Measurements from ENCODE around the gene SNAPC3.
A peak's percentile ranks its signal among the peaks of the same experiment; 100 is the strongest.
"Not testable (repeated sequence)": the region's sequence is repeated elsewhere in the genome, so short reads cannot be mapped to it uniquely, and the experiment has no call there.

Gene SNAPC3

GRCh38 chr9:15422372-15423230 is at the start of gene SNAPC3:
SNAPC3 (plus strand) TSS chr9:15422876; CDS start chr9:15422880, 4 bp downstream.
- peak; percentile 87 for DNase-seq (ENCODE audit: low read depth)
- peak within 1 kb of the TSS; percentile 99 for H3K4me3 ChIP-seq (ENCODE audit: low read depth, low read length)

GRCh38 chr9:15373881-15374280 is 48.8 kb upstream of the SNAPC3 start:
- H3K4me3 ChIP-seq (ENCODE audit: low read depth, low read length): no peak overlapping the region
- no peak for DNase-seq (ENCODE audit: low read depth)

GRCh38 chr9:15374310-15374709 is 48.4 kb upstream of the SNAPC3 start:
- no peak for DNase-seq (ENCODE audit: low read depth)

GRCh38 chr9:15374825-15375224 is 47.9 kb upstream of the SNAPC3 start:
- no peak for DNase-seq (ENCODE audit: low read depth)
- no peak overlapping the region for H3K4me3 ChIP-seq (ENCODE audit: low read depth, low read length)

More at GRCh38 chr9:15374310-15374709, 48.4 kb upstream of the SNAPC3 start:
- H3K4me3 ChIP-seq (ENCODE audit: low read depth, low read length): no peak overlapping the region

GRCh38 chr9:15377625-15378540 is 44.8 kb upstream of the SNAPC3 start:
- DNase-seq (ENCODE audit: low read depth): no peak

GRCh38 chr9:15379317-15379716 is 43.4 kb upstream of the SNAPC3 start:
- not testable (repeated sequence) for H3K4me3 ChIP-seq (ENCODE audit: low read depth, low read length); DNase-seq (ENCODE audit: low read depth)

More at GRCh38 chr9:15377625-15378540, 44.8 kb upstream of the SNAPC3 start:
- no peak overlapping the region for H3K4me3 ChIP-seq (ENCODE audit: low read depth, low read length)

- DNase-seq (ENCODE audit: low read depth); H3K4me3 ChIP-seq (ENCODE audit: low read depth, low read length): not testable (repeated sequence)
Measured at GRCh38 chr9:15379888-15380287, 42.8 kb upstream of the SNAPC3 start.

GRCh38 chr9:15381491-15381890 is 41.2 kb upstream of the SNAPC3 start:
- no peak overlapping the region for H3K4me3 ChIP-seq (ENCODE audit: low read depth, low read length)
- no peak for DNase-seq (ENCODE audit: low read depth)

- H3K4me3 ChIP-seq (ENCODE audit: low read depth, low read length): no peak overlapping the region
- DNase-seq (ENCODE audit: low read depth): no peak
Measured at GRCh38 chr9:15386465-15386864, 36.2 kb upstream of the SNAPC3 start.

GRCh38 chr9:15389173-15389572 is 33.5 kb upstream of the SNAPC3 start:
- no peak overlapping the region for H3K4me3 ChIP-seq (ENCODE audit: low read depth, low read length)
- DNase-seq (ENCODE audit: low read depth): no peak

- DNase-seq (ENCODE audit: low read depth): no peak
- H3K4me3 ChIP-seq (ENCODE audit: low read depth, low read length): no peak overlapping the region
Measured at GRCh38 chr9:15389631-15390030, 33.0 kb upstream of the SNAPC3 start.

GRCh38 chr9:15390201-15390600 is 32.5 kb upstream of the SNAPC3 start:
- no peak for DNase-seq (ENCODE audit: low read depth)
- H3K4me3 ChIP-seq (ENCODE audit: low read depth, low read length): no peak overlapping the region

GRCh38 chr9:15392363-15392762 is 30.3 kb upstream of the SNAPC3 start:
- DNase-seq (ENCODE audit: low read depth): no peak
- H3K4me3 ChIP-seq (ENCODE audit: low read depth, low read length): no peak overlapping the region

GRCh38 chr9:15400281-15400941 is 22.3 kb upstream of the SNAPC3 start:
- DNase-seq (ENCODE audit: low read depth): no peak
- H3K4me3 ChIP-seq (ENCODE audit: low read depth, low read length): no peak overlapping the region

- H3K4me3 ChIP-seq (ENCODE audit: low read depth, low read length): no peak overlapping the region
- no peak for DNase-seq (ENCODE audit: low read depth)
Measured at GRCh38 chr9:15401266-15401665, 21.4 kb upstream of the SNAPC3 start.

- no peak for DNase-seq (ENCODE audit: low read depth)
Measured at GRCh38 chr9:15403155-15403554, 19.5 kb upstream of the SNAPC3 start.

GRCh38 chr9:15404171-15404570 is 18.5 kb upstream of the SNAPC3 start:
- DNase-seq (ENCODE audit: low read depth): no peak

More at GRCh38 chr9:15403155-15403554, 19.5 kb upstream of the SNAPC3 start:
- H3K4me3 ChIP-seq (ENCODE audit: low read depth, low read length): no peak overlapping the region

GRCh38 chr9:15416880-15417279 is 5.8 kb upstream of the SNAPC3 start:
- no peak overlapping the region for H3K4me3 ChIP-seq (ENCODE audit: low read depth, low read length)
- DNase-seq (ENCODE audit: low read depth): no peak

More at GRCh38 chr9:15404171-15404570, 18.5 kb upstream of the SNAPC3 start:
- no peak overlapping the region for H3K4me3 ChIP-seq (ENCODE audit: low read depth, low read length)

GRCh38 chr9:15417626-15418025 is 5.0 kb upstream of the SNAPC3 start:
- DNase-seq (ENCODE audit: low read depth): no peak

GRCh38 chr9:15420796-15421195 is 1.9 kb upstream of the SNAPC3 start:
- no peak for DNase-seq (ENCODE audit: low read depth)
- no peak overlapping the region for H3K4me3 ChIP-seq (ENCODE audit: low read depth, low read length)

More at GRCh38 chr9:15417626-15418025, 5.0 kb upstream of the SNAPC3 start:
- H3K4me3 ChIP-seq (ENCODE audit: low read depth, low read length): no peak overlapping the region

Data from skeletal muscle cell (primary cell).